ENCODE data around the gene TRIM75.
"Not testable (repeated sequence)": the region's sequence is repeated elsewhere in the genome, so short reads cannot be mapped to it uniquely, and the experiment has no call there.

The TRIM75 gene

GRCh38 chr4:165077034-165077578 lies 23.4 kb downstream of the TRIM75 start:
- no peak for DNase-seq (ENCODE audit: low spot score)

- no peak for DNase-seq (ENCODE audit: low spot score)
These were observed 25.8 kb downstream of the TRIM75 start for GRCh38 chr4:165079476-165079875.

DNA sequence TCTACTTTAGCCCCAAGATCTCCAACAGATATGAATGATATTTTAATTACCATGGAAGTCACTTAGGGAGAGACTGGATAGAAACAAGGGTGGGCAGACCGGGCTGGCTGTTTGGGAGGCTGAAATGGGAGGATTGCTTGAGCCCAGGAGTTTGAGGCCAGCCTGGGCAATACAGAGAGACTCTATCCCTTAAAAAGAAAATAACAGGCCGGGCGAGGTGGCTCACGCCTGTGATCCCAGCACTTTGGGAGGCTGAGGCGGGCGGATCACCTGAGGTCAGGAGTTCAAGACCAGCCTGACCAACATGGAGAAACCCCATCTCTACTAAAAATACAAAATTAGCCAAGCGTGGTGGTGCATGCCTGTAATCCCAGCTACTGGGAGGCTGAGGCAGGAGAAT lies 31.1 kb downstream of the TRIM75 start:
- DNase-seq (ENCODE audit: low spot score): not testable (repeated sequence)

DNA sequence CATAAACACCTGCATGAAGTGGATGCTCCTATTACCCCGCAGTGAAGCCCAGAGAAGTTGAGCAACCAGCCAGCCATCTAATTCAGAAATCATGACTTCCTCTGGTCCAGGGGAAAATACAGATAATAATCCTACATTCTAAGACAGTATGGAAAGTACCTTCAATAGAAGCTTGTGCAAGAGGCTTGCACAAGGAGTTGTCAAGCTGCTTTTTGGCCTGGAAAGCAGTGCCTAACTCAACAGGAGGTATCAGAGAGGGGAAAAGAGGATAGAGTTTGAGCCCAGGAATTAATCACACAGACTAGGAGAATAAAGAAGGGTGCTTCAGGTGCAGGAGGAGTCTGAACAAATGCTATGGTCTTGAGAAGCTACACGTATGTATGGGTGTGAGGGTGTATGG lies 32.3 kb downstream of the TRIM75 start:
- DNase-seq (ENCODE audit: low spot score): no peak

- no peak for DNase-seq (ENCODE audit: low spot score)
These were observed 34.7 kb downstream of the TRIM75 start for GRCh38 chr4:165088366-165088765.

DNA sequence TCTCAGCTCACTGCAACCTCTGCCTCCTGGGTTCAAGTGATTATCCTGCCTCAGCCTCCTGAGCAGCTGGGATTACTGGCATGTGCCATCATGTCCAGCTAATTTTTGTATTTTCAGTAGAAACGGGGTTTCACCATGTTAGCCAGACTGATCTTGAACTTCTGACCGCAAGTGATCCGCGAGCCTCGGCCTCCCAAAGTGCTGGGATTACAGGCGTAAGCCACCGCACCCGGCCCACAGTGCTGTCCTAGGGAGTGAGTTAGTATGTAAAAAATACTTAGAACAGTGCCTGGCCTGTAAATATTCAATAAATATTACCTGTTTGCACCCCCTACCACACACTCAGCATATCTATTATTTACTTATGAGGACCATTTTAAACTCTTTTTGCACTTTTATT lies 38.5 kb downstream of the TRIM75 start:
- DNase-seq (ENCODE audit: low spot score): not testable (repeated sequence)

DNA sequence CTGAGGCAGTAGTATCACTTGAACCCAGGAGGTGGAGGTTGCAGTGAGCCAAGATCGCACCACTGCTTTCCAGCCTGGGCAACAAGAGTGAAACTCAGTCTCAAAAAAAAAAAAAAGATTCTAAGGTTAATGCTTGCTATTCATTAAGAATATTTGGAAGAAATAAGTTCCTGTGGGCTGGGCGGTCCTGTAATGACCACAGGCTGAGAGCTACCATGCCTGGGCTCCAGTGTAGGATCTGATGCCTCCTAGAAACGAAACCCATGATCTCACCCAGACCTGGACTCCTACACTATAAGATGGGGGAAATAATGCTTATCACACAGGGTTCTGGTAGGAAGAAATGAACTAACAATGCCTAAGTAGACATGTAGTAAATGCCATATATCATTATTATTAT lies 41.2 kb downstream of the TRIM75 start:
- DNase-seq (ENCODE audit: low spot score): no peak

GRCh38 chr4:165095291-165095690 lies 41.6 kb downstream of the TRIM75 start:
- DNase-seq (ENCODE audit: low spot score): no peak

- DNase-seq (ENCODE audit: low spot score): peak; percentile 62
These were observed 43.1 kb downstream of the TRIM75 start for GRCh38 chr4:165096776-165097175.

DNA sequence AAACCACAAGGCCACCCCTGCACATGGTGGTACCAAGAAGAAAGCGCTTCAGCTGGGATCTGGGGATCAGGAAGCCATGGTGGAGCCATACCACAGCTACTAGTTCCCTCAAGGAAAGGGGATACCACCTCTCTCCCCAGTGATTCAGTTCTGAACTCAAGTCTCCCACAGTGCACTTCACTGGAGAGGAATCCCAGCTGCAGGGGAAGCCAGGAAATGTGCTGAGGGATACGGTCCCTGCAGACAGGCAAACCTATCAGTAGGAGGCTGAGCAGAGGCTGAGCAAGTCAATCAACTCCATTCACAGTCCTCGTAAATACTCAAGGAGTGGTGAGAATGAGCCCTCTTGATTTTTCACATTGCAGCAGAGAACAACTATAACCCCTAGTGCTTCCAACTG lies 48.0 kb downstream of the TRIM75 start:
- DNase-seq (ENCODE audit: low spot score): no peak

GRCh38 chr4:165106518-165106917 lies 52.9 kb downstream of the TRIM75 start:
- no peak for DNase-seq (ENCODE audit: low spot score)
